Stimulated activated naive CD8-positive, alpha-beta T cell treated with anti-CD3 and anti-CD28 coated beads, Interleukin-15, Interleukin-2, amounts not matched to agents 100 U/mL and 50 U/mL, for 24 hours (primary cell): ENCODE measurements around the gene GTF2H2.
"Not testable (repeated sequence)": the region's sequence is repeated elsewhere in the genome, so short reads cannot be mapped to it uniquely, and the experiment has no call there.

ENCODE experiments used
- ATAC-seq: fragments of 150-1000 bp; cut with Tn5 transposase; one replicate; pipeline ENCODE4 v1.10.0; 2021
- DNase-seq: peaks from one replicate; pipeline ENCODE4 v3.0.0; 2021

The GTF2H2 gene

DNA sequence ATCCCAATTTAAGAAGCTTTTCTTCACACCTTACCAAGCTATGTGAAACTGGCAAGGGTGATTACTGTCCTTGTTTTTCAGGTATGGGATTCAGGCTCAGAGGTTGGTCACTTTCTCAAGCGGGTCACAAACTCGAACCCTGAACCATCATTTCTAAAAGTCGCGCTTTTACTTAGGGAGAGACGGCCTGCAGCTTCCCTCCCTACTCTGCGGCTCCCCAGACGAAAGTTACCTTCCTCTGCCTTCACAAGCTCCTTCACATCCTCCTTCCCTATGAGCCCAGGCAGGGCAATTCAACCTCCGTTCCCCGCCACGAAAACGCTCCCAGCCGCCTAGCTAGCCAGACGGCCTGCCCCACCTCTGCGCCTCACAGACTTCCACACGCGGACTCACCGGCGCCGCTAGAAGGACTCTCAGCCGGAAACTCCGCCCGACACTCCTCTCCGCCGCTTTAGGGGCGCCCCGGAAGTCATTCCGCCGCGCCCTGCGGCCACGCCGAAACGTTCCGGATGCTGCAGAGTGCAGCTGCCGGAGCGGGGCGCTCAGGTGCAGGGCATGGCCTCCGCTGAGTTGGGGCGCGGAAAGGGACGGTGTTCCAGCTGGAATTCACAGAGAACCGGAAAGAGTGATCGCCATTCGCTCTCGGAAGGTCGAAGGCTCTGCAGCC lies at the start of gene GTF2H2:
TSS of gene GTF2H2 (minus strand) at position 415 of the 667 bp plus-strand sequence. CDS start 4,913 bp downstream, outside the sequence.
- DNase-seq, result not testable (repeated sequence)
- ATAC-seq, result peak; percentile 99

DNA sequence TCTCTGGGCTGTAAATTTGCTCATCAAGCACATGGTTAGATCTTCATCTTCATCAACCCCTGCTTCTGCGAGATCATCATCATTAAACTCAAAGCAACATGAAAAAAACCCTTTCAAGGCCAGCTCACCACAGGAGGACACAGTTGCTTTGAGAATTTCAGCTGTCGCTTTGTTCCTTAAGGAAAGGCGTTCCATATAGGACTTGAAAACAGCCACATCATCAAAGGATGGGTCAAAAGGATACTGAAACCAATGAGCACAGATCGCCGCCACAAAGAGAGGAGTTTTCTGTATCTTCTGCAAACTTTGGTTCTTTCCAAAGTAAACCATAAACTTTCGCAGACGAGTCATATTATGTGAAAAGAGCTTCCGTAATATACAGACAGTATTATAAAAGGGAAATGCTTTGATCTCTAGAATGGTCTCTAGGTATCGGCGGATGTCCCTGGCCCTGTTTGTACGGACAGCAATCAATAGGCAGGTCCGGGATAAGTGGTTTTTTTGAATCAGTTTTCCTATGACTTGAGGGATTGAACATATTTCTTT lies 42.3 kb upstream of the GTF2H2 start:
- DNase-seq, ATAC-seq: not testable (repeated sequence)

DNA sequence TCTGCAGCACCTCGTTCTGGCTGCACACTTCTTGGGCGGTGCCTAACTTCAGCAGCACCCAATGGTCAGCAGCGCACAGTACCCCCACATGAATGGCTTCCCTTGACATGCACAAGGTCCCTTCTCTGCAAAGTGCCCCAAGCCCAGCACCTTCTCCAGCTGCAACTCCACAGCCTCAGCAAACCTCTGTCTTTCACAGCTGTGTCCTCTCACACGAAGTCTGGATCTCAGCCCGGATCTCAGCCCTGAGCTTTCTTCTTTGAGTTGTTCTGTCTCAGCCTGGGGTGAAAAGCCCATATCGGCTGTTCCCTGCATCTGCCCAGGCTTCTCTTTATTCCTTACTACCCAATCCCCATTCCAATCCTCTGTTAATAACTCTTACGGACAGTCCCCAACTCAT lies 32.5 kb upstream of the GTF2H2 start:
- ATAC-seq, result not testable (repeated sequence)

DNA sequence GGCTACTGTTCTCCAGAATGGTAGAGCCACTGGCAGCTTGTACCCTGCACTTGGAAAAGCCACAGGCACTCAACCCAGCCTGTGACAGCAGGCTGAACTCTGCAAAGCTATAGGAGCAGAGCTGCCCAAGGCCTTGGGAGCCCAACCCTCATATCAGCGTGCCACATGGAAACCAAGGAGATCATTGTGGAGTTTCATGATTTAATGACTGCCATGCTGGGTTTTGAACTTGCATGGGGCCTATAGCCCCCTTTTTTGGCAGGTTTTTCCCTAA lies 30.4 kb upstream of the GTF2H2 start:
- not testable (repeated sequence) for ATAC-seq, DNase-seq

More for the DNA sequence above, 32.5 kb upstream of the GTF2H2 start:
- DNase-seq, result not testable (repeated sequence)

DNA sequence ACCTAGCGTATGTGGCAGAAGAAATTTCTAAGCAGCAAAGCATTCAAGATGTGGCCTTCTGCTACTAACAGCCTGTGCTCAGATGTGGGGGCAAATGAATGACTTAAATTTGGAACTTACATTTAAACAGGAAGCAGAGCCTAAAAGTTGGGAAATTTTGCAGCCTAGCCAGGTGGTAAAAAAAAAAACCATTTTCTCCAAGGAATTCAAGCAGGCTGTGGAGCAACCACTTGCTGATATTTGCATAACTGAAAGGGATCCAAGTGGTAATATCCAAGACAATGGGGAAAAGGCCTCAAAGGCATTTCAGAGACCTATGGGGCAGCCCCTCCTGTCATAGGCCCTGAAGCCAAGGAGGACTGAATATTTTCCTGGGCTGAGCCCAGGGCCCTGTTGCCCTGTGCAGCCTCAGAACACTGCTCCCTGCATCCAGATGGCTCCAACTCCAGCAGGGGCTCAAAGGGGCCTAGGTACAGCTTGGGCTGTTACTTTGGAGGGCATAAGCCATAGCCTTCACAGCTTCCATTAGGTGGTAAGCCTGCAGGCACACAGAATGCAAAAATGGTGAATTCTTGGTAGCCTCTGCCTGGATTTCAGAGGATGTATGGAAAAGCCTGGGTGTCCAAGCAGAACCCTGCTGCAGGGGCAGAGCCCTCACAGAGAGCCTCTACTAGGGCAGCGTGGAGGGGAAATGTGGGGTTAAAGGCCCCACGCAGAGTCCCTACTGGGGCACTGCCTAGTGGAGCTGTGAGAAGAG lies 29.9 kb upstream of the GTF2H2 start:
- DNase-seq, ATAC-seq: not testable (repeated sequence)

DNA sequence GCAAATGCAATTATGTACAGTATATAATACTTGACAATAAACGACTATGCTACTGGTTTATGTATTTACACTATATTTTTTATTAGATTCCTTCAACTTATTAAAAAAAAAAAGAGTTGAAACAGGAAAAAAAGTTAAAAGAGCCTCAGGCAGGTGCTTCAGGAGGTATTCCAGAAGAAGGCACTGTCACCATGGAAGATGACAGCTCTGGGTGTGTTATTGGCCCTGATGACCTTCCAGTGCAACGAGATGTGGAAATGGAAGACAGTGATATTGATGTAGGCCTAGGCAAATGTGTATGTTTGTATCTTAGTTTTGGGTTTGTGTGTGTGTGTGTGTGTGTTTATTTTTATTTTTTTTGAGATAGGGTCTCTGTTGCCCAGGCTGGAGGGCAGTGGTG lies 22.3 kb upstream of the GTF2H2 start:
- not testable (repeated sequence) for DNase-seq, ATAC-seq

DNA sequence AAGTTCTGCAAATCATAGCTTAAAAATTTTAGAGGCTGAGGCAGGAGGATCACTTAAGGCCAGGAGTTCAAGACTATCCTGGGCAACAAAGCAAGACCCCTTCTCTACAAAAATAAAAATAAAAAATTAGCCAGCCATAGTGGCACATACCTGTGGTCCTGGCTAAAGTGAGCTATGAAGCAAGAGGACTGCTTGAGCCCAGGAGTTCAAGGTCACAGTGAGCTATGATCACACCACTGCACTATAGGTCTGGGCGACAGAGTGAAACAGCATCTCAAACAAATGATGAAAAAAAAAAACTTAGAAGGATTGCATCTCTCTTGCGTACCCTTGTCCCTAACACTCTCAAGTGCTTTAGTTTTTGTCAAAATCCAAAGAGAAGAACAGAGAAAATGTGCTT lies 21.3 kb upstream of the GTF2H2 start:
- ATAC-seq, DNase-seq: not testable (repeated sequence)

DNA sequence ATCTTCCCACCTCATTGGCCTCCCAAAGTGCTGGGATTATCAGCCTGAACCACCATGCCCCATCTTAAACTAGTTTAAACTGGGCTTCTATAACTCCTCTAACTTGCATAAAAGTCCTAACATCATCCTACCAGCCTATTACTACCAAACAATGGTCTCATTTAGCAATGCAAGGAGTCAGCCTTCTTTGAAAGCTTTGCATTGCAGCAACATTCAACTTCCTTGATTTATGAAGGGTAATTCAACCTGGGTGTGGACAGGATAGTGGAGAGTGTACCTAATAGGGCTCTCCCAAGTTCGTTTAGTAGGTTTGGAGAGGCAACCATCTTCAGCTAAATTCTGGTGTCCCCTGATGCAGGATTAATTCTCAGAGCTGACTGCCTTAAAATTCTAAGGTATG lies 18.7 kb upstream of the GTF2H2 start:
- DNase-seq, ATAC-seq: not testable (repeated sequence)

DNA sequence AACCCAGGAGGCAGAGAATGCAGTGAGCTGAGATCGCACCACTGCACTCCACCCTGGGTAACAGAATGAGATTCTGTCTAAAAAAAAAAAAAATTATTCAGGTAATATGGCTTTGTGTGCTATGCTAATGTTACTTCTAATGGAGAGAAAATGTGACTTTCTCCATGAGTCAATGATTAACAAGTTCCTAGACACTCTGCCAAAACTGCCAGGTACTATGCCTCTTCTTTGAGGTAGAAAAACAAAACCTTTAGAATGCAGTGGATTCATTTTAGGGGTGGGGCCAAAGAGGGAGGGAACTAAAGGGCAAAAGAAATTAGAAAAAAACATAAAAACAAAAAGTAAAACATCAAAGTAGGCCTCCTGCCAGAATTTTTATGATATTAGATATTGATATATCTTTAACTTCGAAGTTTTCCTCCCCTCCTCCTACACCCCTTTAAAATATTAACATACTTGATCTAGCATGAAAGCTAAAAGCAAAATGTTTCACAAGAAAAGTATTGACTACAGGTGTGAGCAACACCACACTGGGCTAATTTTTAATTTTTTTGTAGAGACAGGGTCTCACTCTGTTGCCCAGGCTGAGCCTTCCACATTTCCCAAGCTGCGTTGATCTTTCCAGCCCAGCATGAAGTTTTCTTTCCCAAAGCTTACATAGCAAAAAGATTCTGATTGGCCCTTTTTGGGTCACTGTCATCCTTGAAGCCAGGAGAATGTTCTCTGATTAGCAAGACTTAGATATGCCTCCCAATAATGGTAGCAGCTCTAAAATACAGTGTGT lies 17.0 kb upstream of the GTF2H2 start:
- not testable (repeated sequence) for ATAC-seq, DNase-seq

DNA sequence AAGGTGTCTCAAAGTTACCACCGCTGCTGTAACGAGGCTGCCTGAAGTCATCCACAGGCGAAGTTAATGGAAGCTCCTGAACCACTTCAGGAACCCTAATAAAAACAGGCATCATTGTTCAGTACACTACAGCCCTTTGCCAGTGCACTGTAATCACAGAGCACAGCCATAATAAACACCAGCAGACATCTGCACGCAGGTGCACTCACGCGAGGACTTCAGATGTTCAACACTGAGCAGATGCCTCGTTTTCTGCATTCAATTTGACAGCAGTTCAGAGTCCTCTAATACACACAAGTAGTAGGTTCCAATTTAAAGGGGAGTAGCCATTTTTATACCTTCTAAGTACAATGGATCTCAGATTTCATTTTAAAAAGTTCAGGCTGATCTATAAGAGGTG lies 15.4 kb upstream of the GTF2H2 start:
- not testable (repeated sequence) for ATAC-seq, DNase-seq

DNA sequence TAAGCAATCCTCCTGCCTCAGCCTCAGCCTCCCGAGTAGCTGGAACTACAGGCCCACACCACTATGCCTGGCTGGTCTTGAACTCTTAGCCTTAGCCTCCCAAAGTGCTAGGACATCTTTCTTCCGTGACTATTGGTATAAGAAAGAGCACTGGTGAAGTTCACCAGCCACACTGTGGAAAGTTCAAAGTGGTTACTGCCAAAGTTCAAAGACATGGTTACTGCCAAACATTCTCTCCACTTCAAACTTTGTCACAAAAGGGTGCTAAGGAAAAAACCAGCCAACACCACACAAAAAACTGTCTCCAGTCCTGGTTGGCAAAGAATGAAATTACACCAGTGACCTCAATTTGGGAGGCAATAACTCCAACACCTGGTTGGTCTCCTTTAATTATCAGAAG lies 14.9 kb upstream of the GTF2H2 start:
- not testable (repeated sequence) for ATAC-seq, DNase-seq

DNA sequence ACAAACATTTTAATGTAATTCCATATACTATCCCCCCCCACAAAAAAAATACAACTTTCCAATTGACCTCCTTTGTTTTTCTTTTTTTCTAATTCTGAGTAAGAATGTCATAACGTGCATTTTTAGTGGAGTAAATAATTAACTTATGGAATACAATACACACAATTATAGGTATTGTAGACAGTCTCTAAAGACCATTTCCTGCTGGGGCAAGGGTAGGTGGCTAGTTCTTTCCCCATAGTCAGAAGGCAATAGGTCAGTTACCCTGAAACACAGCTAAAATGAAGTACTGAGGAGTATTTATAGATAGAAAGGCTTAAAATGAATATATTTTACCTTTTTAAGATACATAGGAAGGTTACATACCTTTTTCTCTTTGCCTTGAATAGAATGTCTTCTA lies 6.2 kb downstream of the GTF2H2 start:
- not testable (repeated sequence) for ATAC-seq, DNase-seq

DNA sequence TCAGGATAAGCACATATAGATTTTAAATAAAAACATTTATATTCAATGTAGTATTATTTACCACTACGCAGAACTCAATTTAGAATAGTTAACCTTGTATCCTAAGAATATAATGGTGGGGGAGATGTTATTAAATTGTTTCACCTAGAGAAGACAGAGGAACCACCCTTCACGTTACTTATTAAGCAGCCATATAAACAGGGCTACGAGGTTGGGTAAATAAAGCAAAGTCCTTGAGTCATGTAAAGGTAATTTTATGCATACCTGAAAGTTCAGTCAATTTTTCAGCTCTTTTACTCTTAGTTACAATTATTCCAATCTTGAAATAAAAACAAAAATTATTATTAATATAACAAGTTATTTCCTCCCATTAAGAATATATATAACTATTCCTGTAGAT lies 8.1 kb downstream of the GTF2H2 start:
- DNase-seq, ATAC-seq: not testable (repeated sequence)

DNA sequence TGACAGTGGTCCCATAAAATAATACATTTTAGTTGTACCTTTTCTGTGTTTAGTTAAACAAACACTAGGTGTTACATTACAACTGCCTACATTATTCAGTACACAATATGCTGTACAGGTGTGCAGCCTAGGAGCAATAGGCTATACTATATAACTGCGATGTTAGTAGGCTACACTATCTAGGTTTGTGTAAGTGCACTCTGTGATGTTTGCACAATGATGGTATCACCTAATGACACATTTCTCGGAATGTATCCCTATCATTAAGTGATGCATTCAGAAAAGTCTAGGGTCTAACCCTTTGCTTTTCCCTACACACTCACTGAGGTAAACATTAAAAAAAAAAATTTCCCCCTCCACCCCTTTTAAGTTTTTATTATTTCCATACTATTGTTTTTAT lies 22.7 kb downstream of the GTF2H2 start:
- DNase-seq, result not testable (repeated sequence)

DNA sequence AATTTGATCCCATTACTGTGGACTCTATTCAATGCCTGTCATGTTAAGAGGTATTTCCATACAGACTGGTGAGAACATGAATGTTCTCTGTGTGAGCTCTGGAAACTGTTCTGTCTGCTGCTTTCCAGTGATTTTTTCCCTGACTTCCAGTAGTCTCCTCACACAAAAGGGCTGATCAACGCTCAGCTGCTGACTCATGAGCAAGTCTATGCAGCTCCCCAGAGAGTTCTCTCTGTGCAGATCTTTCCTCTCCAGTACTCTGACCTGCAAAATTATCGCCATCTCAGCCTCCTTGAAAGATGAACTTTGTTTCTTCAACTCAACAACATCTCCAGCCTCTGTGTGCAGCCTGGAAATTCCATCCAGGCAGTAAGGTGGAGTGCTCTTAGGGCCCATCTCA lies 23.3 kb downstream of the GTF2H2 start:
- DNase-seq, ATAC-seq: not testable (repeated sequence)

More for the DNA sequence above, 22.7 kb downstream of the GTF2H2 start:
- not testable (repeated sequence) for ATAC-seq

DNA sequence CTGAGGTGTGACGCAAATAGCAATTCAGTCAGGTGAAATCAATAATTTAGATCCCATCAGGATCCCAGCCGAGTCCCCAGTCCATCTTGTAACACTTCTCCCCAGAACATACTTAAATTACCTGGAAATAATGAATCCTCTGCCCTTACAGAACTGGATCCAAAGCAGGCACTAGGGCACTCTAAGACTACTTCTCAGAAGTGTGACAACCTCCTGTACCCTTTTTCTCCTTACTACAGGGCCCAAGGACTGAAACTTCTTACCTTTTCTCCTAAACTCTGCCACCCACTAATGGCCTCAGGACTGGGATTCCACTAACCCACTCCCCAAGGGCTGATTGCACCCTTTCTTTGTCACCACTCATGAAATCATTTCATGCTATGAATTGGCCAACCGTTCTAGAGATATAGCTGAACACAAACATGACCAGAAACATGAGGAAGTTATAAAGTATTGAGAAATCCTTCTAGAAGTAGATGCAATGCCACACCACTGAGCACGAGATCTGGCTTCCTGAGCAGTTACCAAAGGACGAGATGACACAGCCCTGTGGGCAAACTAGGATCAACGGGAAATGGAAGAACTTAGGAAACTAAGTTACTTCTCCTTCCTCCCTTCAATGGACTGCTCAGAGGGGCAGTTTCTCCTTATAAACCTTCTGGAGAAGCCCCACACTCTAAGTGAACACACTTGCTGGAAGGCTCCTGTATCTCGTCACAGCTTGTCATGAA lies 36.3 kb downstream of the GTF2H2 start:
- DNase-seq, ATAC-seq: not testable (repeated sequence)

DNA sequence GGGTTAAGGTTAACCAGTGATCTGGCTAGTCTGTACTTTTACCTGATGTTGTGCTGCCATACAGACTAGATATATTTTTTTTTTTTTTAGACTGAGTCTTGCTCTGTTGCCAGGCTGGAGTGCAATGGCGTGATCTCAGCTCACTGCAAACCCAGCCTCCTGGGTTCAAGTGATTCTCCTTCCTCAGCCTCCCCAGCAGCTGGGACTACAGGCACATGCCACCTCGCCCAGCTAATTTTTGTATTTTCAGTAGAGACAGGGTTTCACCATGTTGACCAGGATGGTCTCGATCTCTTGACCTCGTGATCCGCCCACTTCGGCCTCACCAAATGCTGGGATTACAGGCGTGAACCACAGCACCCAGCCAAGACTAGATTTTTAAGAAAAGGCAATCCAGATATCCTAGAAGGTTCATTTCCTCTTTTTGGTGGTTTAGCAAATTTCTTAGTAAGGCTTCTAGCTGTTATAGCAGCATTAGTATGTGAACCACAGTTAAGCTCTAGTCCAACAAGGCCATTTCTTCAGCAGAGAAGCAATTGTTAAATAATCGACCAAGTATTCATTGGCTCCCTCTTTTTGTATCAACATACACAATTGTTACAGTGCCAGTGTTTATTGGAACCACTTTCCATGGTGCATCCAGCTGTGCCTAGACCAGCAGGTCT lies 42.1 kb downstream of the GTF2H2 start, which contains the start of gene NAIP:
TSS of gene NAIP (minus strand) at position 51 of the 665 bp plus-strand sequence. CDS start 12,424 bp downstream, outside the sequence.
- not testable (repeated sequence) for DNase-seq, ATAC-seq

DNA sequence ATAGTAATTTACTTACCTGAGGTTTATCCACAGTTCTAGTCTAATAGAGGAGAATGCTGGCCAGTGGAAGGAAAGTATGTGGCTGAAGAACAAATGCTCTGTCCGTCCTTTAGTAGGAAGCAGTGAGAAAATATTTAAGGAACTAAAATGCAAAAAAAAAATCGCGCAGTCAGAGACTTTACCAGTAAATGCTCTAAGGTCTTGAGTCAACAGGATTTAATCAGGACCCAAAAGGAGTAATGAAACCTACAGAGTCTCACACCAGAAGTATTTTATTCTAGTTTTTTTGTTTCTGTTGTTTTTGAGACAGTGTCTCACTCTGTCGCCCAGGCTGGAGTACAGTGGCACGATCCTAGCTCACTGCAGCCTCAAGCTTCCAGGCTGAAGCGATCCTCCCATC lies 46.8 kb downstream of the GTF2H2 start:
- not testable (repeated sequence) for ATAC-seq, DNase-seq

DNA sequence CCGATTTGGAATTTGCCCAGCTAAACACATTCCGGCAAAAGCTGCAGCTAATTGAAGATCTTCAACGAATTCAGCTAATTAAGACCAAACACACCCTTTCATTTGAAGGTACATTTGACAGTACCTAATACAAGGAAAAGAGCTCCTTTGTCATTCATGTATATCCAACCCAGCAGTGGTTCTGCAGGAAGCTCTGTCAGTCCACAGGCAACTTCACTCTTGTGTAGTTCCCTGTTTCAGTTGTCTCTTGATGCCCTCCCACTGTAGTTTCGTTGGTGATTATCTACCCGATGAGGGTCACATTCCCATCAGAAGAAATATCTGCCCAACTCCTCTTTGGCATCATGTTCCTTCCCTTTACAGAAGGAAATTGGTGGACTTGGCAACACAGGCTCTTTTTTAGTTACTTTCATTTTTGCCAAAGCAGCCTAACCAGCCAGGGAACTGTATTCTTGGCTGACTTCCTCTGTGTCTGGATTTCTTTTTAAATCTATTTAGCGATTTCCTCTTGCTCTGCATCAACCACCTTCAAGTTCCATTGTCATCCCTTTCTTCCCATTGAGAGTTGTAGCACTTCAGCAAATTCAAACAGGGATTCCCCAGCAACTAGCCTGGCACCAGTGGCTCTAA lies 49.0 kb downstream of the GTF2H2 start:
- ATAC-seq, DNase-seq: not testable (repeated sequence)

DNA sequence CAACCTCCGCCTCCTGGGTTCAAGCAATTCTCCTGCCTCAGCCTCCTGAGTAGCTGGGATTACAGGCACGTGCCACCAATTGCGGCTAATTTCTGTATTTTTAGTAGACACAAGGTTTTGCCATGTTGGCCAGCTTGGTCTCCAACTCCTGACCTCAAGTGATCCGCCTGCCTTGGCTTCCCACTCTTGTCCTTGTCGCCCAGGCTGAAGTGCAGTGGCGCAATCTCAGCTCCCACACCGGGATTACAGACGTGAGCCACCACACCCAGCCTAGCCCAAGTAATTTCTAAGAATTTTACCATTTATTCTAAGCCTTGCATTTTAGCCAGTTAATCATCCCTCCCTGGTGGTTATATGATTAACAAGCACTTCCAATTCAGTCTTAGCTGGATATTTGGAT lies 53.3 kb downstream of the GTF2H2 start:
- no peak for DNase-seq
- ATAC-seq, result no peak
